BLaER1 treated with 17β-estradiol and CSF1 and Interleukin-3, amounts not matched to agents 10 nM and 100 nM (cell line): Measurements from ENCODE around the gene PTPN14.

Experiments used
- H3K27ac ChIP-seq, 11 experiments: shearing (Covaris generic); formaldehyde crosslinking; 2 replicates each; pipeline ENCODE4 v1.8.1; 2022
- H3K27me3 ChIP-seq, 11 experiments: shearing (Covaris generic); formaldehyde crosslinking; 2 replicates each; pipeline ENCODE4 v1.8.1; 2022
- H3K36me3 ChIP-seq, 11 experiments: shearing (Covaris generic); formaldehyde crosslinking; 2 replicates each; pipeline ENCODE4 v1.8.1; 2022
- H3K4me1 ChIP-seq, 10 experiments: shearing (Covaris generic); formaldehyde crosslinking; 2 replicates each; pipeline ENCODE4 v1.8.1; 2022
- H3K4me2 ChIP-seq, 11 experiments: shearing (Covaris generic); formaldehyde crosslinking; 2 replicates each; pipeline ENCODE4 v1.8.1; 2022
- H3K4me3 ChIP-seq, 10 experiments: shearing (Covaris generic); formaldehyde crosslinking; 2 replicates each; pipeline ENCODE4 v1.8.1; 2022
- H3K9ac ChIP-seq, 11 experiments: shearing (Covaris generic); formaldehyde crosslinking; 2 replicates each; pipeline ENCODE4 v1.8.1; 2022
- H3K9me3 ChIP-seq, 11 experiments: shearing (Covaris generic); formaldehyde crosslinking; replicated peaks in 1 of 11; 2 replicates each; pipeline ENCODE4 v1.8.1; 2022
- H4K20me1 ChIP-seq, 11 experiments: shearing (Covaris generic); formaldehyde crosslinking; 2 replicates each; pipeline ENCODE4 v1.8.1; 2022
- Cebpa-rat ChIP-seq, 11 experiments: shearing (Covaris generic); IDR thresholded peaks; 2 replicates each; pipeline ENCODE4 v1.8.1; 2022

Gene PTPN14

GRCh38 chr1:214466403-214467077 lies 84.9 kb downstream of the PTPN14 start:
- Histone ChIP-seq H3K9ac (no peak overlapping the region), H3K27me3 (no peaks in the 10 kb centered on the region), H3K4me3 (no peak overlapping the region), H3K9me3 (no peaks in the 10 kb centered on the region), H4K20me1 (no peaks in the 10 kb centered on the region), H3K4me1 (no peaks in the 10 kb centered on the region), H3K4me2 (no peak overlapping the region), H3K27ac (no peak overlapping the region), H3K36me3 (no peaks in the 10 kb centered on the region)
- no peak for TF ChIP-seq Cebpa-rat (IDR thresholded peaks at IDR 0.05)

DNA sequence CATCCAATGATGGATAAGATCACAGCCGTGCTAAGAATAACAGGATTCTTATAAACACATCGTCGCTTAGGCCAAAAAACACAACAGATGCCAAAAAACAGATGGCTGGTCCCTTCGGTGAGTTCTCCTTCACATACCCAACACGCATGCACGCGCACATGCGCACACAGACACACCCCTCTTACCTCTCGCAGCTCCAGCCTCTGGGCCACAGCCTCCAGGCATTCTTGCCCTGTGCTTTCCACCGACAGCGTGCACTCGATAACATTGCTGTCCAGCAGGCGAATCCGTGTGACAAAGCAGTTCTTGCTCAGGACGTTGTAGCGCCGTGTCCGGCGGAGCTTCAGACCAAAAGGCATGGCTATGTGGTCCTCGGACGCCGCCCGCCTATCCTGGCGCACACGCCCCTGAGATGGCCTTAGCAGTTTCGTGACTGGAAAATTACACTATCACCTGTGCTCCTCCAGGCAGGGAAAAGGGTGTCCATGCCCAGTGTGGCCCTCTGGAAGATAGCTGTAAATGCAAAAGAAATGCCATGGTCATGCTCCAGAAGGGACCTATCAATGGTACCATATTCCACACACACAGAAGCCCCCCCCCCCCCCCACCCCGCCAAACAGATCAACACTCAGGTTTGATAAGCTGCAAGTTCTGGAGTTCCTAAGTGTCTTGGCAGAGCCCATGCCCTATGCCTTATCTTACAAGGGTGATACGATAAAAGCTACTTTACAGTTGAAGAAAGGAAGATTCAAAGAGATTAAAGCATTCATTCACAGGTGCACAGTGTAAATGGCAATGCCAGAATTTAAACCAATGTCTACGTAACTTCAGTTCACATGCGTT lies 86.7 kb downstream of the PTPN14 start:
- no peak for TF ChIP-seq Cebpa-rat (IDR thresholded peaks at IDR 0.05)
- Histone ChIP-seq H3K4me1 (no peaks in the 10 kb centered on the region), H3K27me3 (no peaks in the 10 kb centered on the region), H3K9me3 (no peaks in the 10 kb centered on the region), H3K4me2 (no peak overlapping the region), H4K20me1 (no peaks in the 10 kb centered on the region), H3K4me3 (no peak overlapping the region), H3K27ac (no peak overlapping the region), H3K9ac (no peak overlapping the region), H3K36me3 (no peaks in the 10 kb centered on the region)

DNA sequence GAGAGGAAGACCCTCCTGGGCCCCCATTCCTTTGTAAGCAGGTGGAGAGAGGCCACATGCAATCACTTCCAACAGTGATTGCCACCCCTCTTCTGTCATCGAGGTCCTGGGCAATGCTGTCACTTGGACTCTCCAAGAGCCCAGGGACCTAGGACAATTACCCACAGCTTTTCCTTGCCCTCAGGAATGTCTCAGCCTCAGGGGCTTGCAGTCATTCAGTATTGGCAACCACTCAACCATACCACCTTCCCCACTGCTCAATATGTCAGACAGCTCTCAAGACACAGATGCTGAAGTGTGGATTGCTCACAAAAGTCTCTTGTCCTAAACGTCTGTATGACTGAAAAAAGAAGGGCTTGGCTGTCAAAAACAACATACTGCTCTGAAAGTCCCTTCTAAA lies 87.8 kb downstream of the PTPN14 start:
- TF ChIP-seq Cebpa-rat (IDR thresholded peaks at IDR 0.05), result no peak
- Histone ChIP-seq H3K4me2 (no peak overlapping the region), H4K20me1 (no peaks in the 10 kb centered on the region), H3K27ac (no peak overlapping the region), H3K27me3 (no peaks in the 10 kb centered on the region), H3K9ac (no peak overlapping the region), H3K4me3 (no peak overlapping the region), H3K4me1 (no peaks in the 10 kb centered on the region), H3K9me3 (no peaks in the 10 kb centered on the region), H3K36me3 (no peaks in the 10 kb centered on the region)

DNA sequence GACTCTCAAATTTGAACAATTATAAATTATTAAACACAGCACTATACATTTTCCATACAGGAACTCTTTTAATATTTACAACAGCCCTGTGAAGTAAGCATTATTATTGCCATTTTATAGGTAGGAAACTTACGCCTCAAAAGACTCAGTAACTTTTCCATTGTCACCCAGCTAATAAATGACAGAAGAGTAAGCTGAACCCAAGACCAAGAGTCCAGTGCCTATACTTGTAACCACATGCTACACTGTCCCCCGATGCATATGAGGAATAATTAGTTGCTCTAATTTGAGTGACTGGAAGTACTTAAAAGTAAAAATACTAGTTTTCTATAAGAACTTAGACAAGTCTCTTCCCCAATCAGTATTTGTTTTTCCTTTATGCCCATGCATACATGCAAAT lies 88.5 kb downstream of the PTPN14 start:
- Histone ChIP-seq H3K4me3 (no peak overlapping the region), H3K9me3 (no peaks in the 10 kb centered on the region), H4K20me1 (no peaks in the 10 kb centered on the region), H3K4me1 (no peaks in the 10 kb centered on the region), H3K27me3 (no peaks in the 10 kb centered on the region), H3K27ac (no peak overlapping the region), H3K36me3 (no peaks in the 10 kb centered on the region), H3K9ac (no peak overlapping the region), H3K4me2 (no peak overlapping the region)
- TF ChIP-seq Cebpa-rat (IDR thresholded peaks at IDR 0.05), result no peak

- Histone ChIP-seq H3K4me2 (no peak overlapping the region), H3K36me3 (no peaks in the 10 kb centered on the region), H3K4me1 (no peaks in the 10 kb centered on the region), H4K20me1 (no peaks in the 10 kb centered on the region), H3K4me3 (no peak overlapping the region), H3K9me3 (no peaks in the 10 kb centered on the region), H3K27ac (no peak overlapping the region), H3K27me3 (no peaks in the 10 kb centered on the region), H3K9ac (no peak overlapping the region)
- no peak for TF ChIP-seq Cebpa-rat (IDR thresholded peaks at IDR 0.05)
These were observed 90.1 kb downstream of the PTPN14 start for GRCh38 chr1:214461305-214461704.

DNA sequence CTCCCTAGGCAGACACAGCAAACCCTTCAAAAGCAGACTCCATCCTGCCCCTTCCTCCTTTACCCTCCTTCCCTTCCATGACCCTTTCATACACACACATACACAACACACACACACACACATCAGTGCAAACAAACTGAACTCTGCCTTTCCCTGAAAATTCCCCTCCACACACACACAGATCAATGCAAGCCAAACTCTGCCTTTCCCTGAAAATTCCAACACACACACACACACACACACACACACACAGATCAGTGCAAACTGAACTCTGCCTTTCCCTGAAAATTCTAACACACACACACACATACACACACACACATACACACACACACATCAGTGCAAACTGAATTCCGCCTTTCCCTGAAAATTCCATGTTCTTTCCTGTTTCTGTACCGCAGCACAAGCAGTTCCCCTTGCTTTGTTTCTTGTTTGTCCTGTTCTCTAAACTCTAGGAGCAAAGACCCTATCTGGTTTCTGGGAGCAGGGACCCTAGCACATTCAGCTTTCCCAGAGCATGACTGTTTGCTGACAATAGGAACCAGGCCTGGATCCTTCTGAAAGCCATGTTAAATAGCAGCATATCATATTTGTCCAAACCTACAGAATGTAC lies 91.0 kb downstream of the PTPN14 start:
- H3K4me2 ChIP-seq, result no peak overlapping the region
- H3K4me3 ChIP-seq, result no peak overlapping the region
- TF ChIP-seq Cebpa-rat (IDR thresholded peaks at IDR 0.05), result no peak
- H3K27ac ChIP-seq, result no peak overlapping the region
- peaks cover 0 to 2% (median under 1%) of the 10 kb centered on the region in 10 experiments; a peak in 12 of 20 replicates for H3K4me1 ChIP-seq
- no peaks in the 10 kb centered on the region for H4K20me1 ChIP-seq
- H3K36me3 ChIP-seq, result no peaks in the 10 kb centered on the region
- no peaks in the 10 kb centered on the region for H3K9me3 ChIP-seq
- H3K27me3 ChIP-seq, result no peaks in the 10 kb centered on the region
- no peak overlapping the region for H3K9ac ChIP-seq

- no peak overlapping the region for H3K9ac ChIP-seq
- H3K9me3 ChIP-seq, result no peaks in the 10 kb centered on the region
- no peak for TF ChIP-seq Cebpa-rat (IDR thresholded peaks at IDR 0.05)
- no peaks in the 10 kb centered on the region for H3K36me3 ChIP-seq
- H3K27me3 ChIP-seq, result no peaks in the 10 kb centered on the region
- no peaks in the 10 kb centered on the region for H4K20me1 ChIP-seq
- H3K4me2 ChIP-seq, result no peak overlapping the region
- peaks cover 5 to 7% (median 6%) of the 10 kb centered on the region in 10 experiments for H3K4me1 ChIP-seq
- H3K27ac ChIP-seq, result no peak overlapping the region
- H3K4me3 ChIP-seq, result no peak overlapping the region
These were observed 91.5 kb downstream of the PTPN14 start for GRCh38 chr1:214459895-214460294.

- Histone ChIP-seq H3K27me3 (no peaks in the 10 kb centered on the region), H3K36me3 (no peaks in the 10 kb centered on the region), H3K9me3 (no peaks in the 10 kb centered on the region), H4K20me1 (no peaks in the 10 kb centered on the region), H3K9ac (no peak overlapping the region), H3K4me2 (no peak overlapping the region), H3K27ac (no peak overlapping the region), H3K4me1 (peaks cover 7 to 11% (median 10%) of the 10 kb centered on the region in 10 experiments), H3K4me3 (no peak overlapping the region)
- no peak for TF ChIP-seq Cebpa-rat (IDR thresholded peaks at IDR 0.05)
These were observed 92.9 kb downstream of the PTPN14 start for GRCh38 chr1:214458541-214458940.

GRCh38 chr1:214455971-214456867 lies 95.2 kb downstream of the PTPN14 start:
- Histone ChIP-seq H3K27ac (no peak overlapping the region), H3K9ac (no peak overlapping the region), H3K4me3 (no peak overlapping the region), H3K4me2 (no peak overlapping the region), H3K9me3 (no peaks in the 10 kb centered on the region), H3K4me1 (peaks cover 7 to 11% (median 10%) of the 10 kb centered on the region in 10 experiments), H4K20me1 (no peaks in the 10 kb centered on the region), H3K36me3 (no peaks in the 10 kb centered on the region), H3K27me3 (no peaks in the 10 kb centered on the region)
- TF ChIP-seq Cebpa-rat (IDR thresholded peaks at IDR 0.05), result no peak
